ENCODE results near the gene MISP.

Gene MISP

GRCh38 chr19:797528-798414 is 46.9 kb downstream of the MISP start:
- DNase-seq (ENCODE audit: low read depth) = no peak
- TF ChIP-seq CTCF (IDR thresholded peaks at IDR 0.05; ENCODE audit: control insufficient read depth, extremely low read depth, insufficient read depth) = no peak
- H3K4me3 ChIP-seq (ENCODE audit: low read depth, low read length) = peak overlapping the region; percentile 94

GRCh38 chr19:798415-799075 is 47.6 kb downstream of the MISP start:
- no peak for TF ChIP-seq CTCF (IDR thresholded peaks at IDR 0.05; ENCODE audit: control insufficient read depth, extremely low read depth, insufficient read depth)
- DNase-seq (ENCODE audit: low read depth) = no peak
- H3K4me3 ChIP-seq (ENCODE audit: low read depth, low read length) = peak overlapping the region; percentile 94

- H3K4me3 ChIP-seq (ENCODE audit: low read depth, low read length) = peak overlapping the region; percentile 94
- peak; percentile 15; the same call in 1 of the 2 replicates for TF ChIP-seq CTCF (IDR thresholded peaks at IDR 0.05; ENCODE audit: control insufficient read depth, extremely low read depth, insufficient read depth)
- DNase-seq (ENCODE audit: low read depth) = no peak
Observed at GRCh38 chr19:799076-799881, 48.4 kb downstream of the MISP start.

- peak overlapping the region; percentile 94 for H3K4me3 ChIP-seq (ENCODE audit: low read depth, low read length)
- no peak for TF ChIP-seq CTCF (IDR thresholded peaks at IDR 0.05; ENCODE audit: control insufficient read depth, extremely low read depth, insufficient read depth)
- DNase-seq (ENCODE audit: low read depth) = peak; percentile 84
Observed at GRCh38 chr19:800360-801029, 49.6 kb downstream of the MISP start.

GRCh38 chr19:801030-801860 is 50.3 kb downstream of the MISP start:
- DNase-seq (ENCODE audit: low read depth) = no peak
- peak overlapping the region; percentile 94 for H3K4me3 ChIP-seq (ENCODE audit: low read depth, low read length)
- TF ChIP-seq CTCF (IDR thresholded peaks at IDR 0.05; ENCODE audit: control insufficient read depth, extremely low read depth, insufficient read depth) = no peak
